Measurements from ENCODE around the gene SACS. TPM values are rescaled to one million over a fixed set of nuclear protein-coding genes. Genes with fewer than 3 reads are reported as not detected.

SACS gene
- total RNA-seq, 1 donor from 2014 or later: 87.9 TPM

GRCh38 chr13:23453132-23453531, 19.6 kb upstream of the SACS start:
- Mint-ChIP-seq H3K36me3 (ENCODE audit: low read depth) (no peaks in the 10 kb centered on the region), H3K4me1 (ENCODE audit: low read depth) (peaks cover 10% of the 10 kb centered on the region), H3K4me3 (ENCODE audit: unreplicated experiment) (no peak overlapping the region), H3K27me3 (ENCODE audit: low read depth) (no peaks in the 10 kb centered on the region), H3K9me3 (ENCODE audit: low read depth) (no peaks in the 10 kb centered on the region), H3K27ac (ENCODE audit: unreplicated experiment) (no peak overlapping the region)
- no peak for TF ChIP-seq CTCF (IDR thresholded peaks at IDR 0.05)
- no peak for DNase-seq (ENCODE audit: low spot score)

- TF ChIP-seq CTCF (IDR thresholded peaks at IDR 0.05): no peak
- Mint-ChIP-seq H3K36me3 (ENCODE audit: low read depth) (no peaks in the 10 kb centered on the region), H3K9me3 (ENCODE audit: low read depth) (no peaks in the 10 kb centered on the region), H3K4me1 (ENCODE audit: low read depth) (peaks cover 14% of the 10 kb centered on the region), H3K4me3 (ENCODE audit: unreplicated experiment) (no peak overlapping the region), H3K27ac (ENCODE audit: unreplicated experiment) (no peak overlapping the region), H3K27me3 (ENCODE audit: low read depth) (no peaks in the 10 kb centered on the region)
- no peak for DNase-seq (ENCODE audit: low spot score)
These were observed 17.0 kb upstream of the SACS start for GRCh38 chr13:23450340-23451046.

- H3K4me1 Mint-ChIP-seq (ENCODE audit: low read depth): peaks cover 14% of the 10 kb centered on the region
These were observed 16.1 kb upstream of the SACS start for GRCh38 chr13:23449398-23450162.

GRCh38 chr13:23447927-23448326, 14.4 kb upstream of the SACS start:
- no peaks in the 10 kb centered on the region for H3K27me3 Mint-ChIP-seq (ENCODE audit: low read depth)
- no peak overlapping the region for H3K27ac Mint-ChIP-seq (ENCODE audit: unreplicated experiment)
- no peaks in the 10 kb centered on the region for H3K9me3 Mint-ChIP-seq (ENCODE audit: low read depth)
- no peak for DNase-seq (ENCODE audit: low spot score)
- no peak for TF ChIP-seq CTCF (IDR thresholded peaks at IDR 0.05)
- H3K4me3 Mint-ChIP-seq (ENCODE audit: unreplicated experiment): no peak overlapping the region
- no peaks in the 10 kb centered on the region for H3K36me3 Mint-ChIP-seq (ENCODE audit: low read depth)
- H3K4me1 Mint-ChIP-seq (ENCODE audit: low read depth): peaks cover 14% of the 10 kb centered on the region

More at GRCh38 chr13:23449398-23450162, 16.1 kb upstream of the SACS start:
- no peaks in the 10 kb centered on the region for H3K9me3 Mint-ChIP-seq (ENCODE audit: low read depth)
- no peaks in the 10 kb centered on the region for H3K36me3 Mint-ChIP-seq (ENCODE audit: low read depth)
- H3K27ac Mint-ChIP-seq (ENCODE audit: unreplicated experiment): no peak overlapping the region
- TF ChIP-seq CTCF (IDR thresholded peaks at IDR 0.05): no peak
- no peak for DNase-seq (ENCODE audit: low spot score)
- H3K27me3 Mint-ChIP-seq (ENCODE audit: low read depth): no peaks in the 10 kb centered on the region
- no peak overlapping the region for H3K4me3 Mint-ChIP-seq (ENCODE audit: unreplicated experiment)

GRCh38 chr13:23445794-23446193, 12.3 kb upstream of the SACS start:
- Mint-ChIP-seq H3K27ac (ENCODE audit: unreplicated experiment) (no peak overlapping the region), H3K27me3 (ENCODE audit: low read depth) (no peaks in the 10 kb centered on the region), H3K36me3 (ENCODE audit: low read depth) (no peaks in the 10 kb centered on the region), H3K4me3 (ENCODE audit: unreplicated experiment) (no peak overlapping the region), H3K9me3 (ENCODE audit: low read depth) (no peaks in the 10 kb centered on the region), H3K4me1 (ENCODE audit: low read depth) (peaks cover 20% of the 10 kb centered on the region)
- no peak for TF ChIP-seq CTCF (IDR thresholded peaks at IDR 0.05)
- DNase-seq (ENCODE audit: low spot score): no peak

Data from chondrocyte (in vitro differentiated cells).